OCI-LY1 (cell line): Measurements from ENCODE around the gene OR1L8.

ENCODE experiments used
- H2AFZ ChIP-seq: fragments of 200-600 bp; sonication (generic), shearing (Covaris generic); 2 replicates; pipeline ENCODE4 v1.6.0; 2014; ENCODE audit warnings: antibody characterized with exemption, mild to moderate bottlenecking, low read length
- H3F3A ChIP-seq: fragments of 200-600 bp; sonication (generic), shearing (Covaris generic); 2 replicates; pipeline ENCODE4 v1.6.0; 2014; ENCODE audit warnings: mild to moderate bottlenecking, antibody characterized with exemption, low read length, moderate library complexity; ENCODE audit not compliant: insufficient read depth
- H3K27ac ChIP-seq: fragments of 200-600 bp; sonication (generic); 2 replicates; pipeline ENCODE4 v1.5.1; 2014; ENCODE audit warnings: low read length, mixed run types, mild to moderate bottlenecking, low read depth; ENCODE audit not compliant: poor library complexity, severe bottlenecking
- H3K27me3 ChIP-seq: fragments of 200-600 bp; sonication (generic); 2 replicates; pipeline ENCODE4 v1.6.0; 2014; ENCODE audit warnings: antibody characterized with exemption, mild to moderate bottlenecking, low read length, moderate library complexity; ENCODE audit not compliant: insufficient read depth
- H3K36me3 ChIP-seq: fragments of 200-600 bp; sonication (generic); 2 replicates; pipeline ENCODE4 v1.6.1; 2014; ENCODE audit warnings: mild to moderate bottlenecking, antibody characterized with exemption, low read length, moderate library complexity, mixed read lengths; ENCODE audit not compliant: insufficient read depth
- H3K4me1 ChIP-seq: fragments of 200-600 bp; sonication (generic); 2 replicates; pipeline ENCODE4 v1.5.1; 2014; ENCODE audit warnings: mild to moderate bottlenecking, low read length, moderate library complexity; ENCODE audit not compliant: insufficient read depth, severe bottlenecking
- H3K4me2 ChIP-seq: fragments of 200-600 bp; sonication (generic), shearing (Covaris generic); 2 replicates; pipeline ENCODE4 v1.6.1; 2014; ENCODE audit warnings: low read length
- H3K4me3 ChIP-seq: fragments of 200-600 bp; sonication (generic); 2 replicates; pipeline ENCODE4 v1.5.1; 2014; ENCODE audit warnings: low read length, low read depth, mild to moderate bottlenecking, mixed read lengths; ENCODE audit not compliant: poor library complexity, severe bottlenecking
- H3K79me2 ChIP-seq: fragments of 200-600 bp; shearing (Covaris generic); 2 replicates; pipeline ENCODE4 v1.6.1; 2016; ENCODE audit warnings: mixed run types, low read length, mixed read lengths; ENCODE audit not compliant: insufficient read depth
- H3K9ac ChIP-seq: fragments of 200-600 bp; sonication (generic), shearing (Covaris generic); 2 replicates; pipeline ENCODE4 v1.6.1; 2014; ENCODE audit warnings: mild to moderate bottlenecking, low read length, mixed read lengths
- H3K9me2 ChIP-seq: fragments of 200-600 bp; sonication (generic), shearing (Covaris generic); 2 replicates; pipeline ENCODE4 v1.6.1; 2014; ENCODE audit warnings: low read depth, mild to moderate bottlenecking, low read length, mixed read lengths
- H3K9me3 ChIP-seq: fragments of 200-600 bp; shearing (Covaris generic); 2 replicates; pipeline ENCODE4 v1.6.1; 2014; ENCODE audit warnings: low read length, mixed read lengths
- H4K20me1 ChIP-seq: fragments of 200-600 bp; sonication (generic), shearing (Covaris generic); 2 replicates; pipeline ENCODE4 v1.6.0; 2016; ENCODE audit warnings: mild to moderate bottlenecking, low read length; ENCODE audit not compliant: insufficient read depth
- CTCF ChIP-seq: fragments of 200-600 bp; sonication (generic), shearing (Covaris generic); IDR thresholded peaks from 2 replicates; pipeline ENCODE4 v1.5.1; 2017; ENCODE audit warnings: mild to moderate bottlenecking, antibody characterized with exemption, low read length, moderate library complexity, mixed read lengths
- EZH2 ChIP-seq: fragments of 200-600 bp; sonication (generic), shearing (Covaris generic); IDR thresholded peaks from 2 replicates; pipeline ENCODE4 v1.8.0; 2017; ENCODE audit warnings: borderline replicate concordance, mixed run types, mild to moderate bottlenecking, antibody characterized with exemption, low read length, moderate library complexity, mixed read lengths

OR1L8 gene

DNA sequence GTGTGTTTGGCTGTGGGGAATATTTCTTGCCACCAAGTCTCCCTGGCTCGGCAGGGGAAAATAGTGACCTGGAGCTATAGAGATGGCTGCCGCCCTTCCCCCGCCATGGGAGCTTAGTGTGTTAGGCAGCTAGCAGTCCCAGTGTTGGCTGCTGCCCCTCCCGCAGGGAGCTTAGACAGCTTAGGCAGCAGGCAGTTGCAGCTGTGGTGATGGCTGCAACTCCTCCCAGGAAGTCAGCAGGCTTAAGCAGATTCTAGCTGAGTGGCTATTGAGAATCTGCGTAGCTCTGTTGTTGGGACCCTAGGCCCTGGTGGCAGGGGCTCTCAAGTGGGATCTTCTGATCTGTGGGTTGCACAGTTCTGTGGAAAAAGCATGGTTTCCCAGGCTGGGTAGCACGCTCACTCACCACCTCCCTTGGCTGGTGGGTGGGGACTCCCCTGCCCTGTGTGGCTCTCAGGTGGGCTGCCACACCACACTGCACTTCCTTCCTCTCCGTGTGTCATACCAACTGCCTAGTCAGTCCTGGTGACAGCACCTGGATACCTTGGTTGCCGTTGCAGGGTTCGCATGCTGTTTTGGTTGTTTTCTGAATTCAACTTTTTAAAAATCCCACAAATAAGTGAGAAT is 20.9 kb downstream of the OR1L8 start:
- no peak overlapping the region for H3K4me2 ChIP-seq

DNA sequence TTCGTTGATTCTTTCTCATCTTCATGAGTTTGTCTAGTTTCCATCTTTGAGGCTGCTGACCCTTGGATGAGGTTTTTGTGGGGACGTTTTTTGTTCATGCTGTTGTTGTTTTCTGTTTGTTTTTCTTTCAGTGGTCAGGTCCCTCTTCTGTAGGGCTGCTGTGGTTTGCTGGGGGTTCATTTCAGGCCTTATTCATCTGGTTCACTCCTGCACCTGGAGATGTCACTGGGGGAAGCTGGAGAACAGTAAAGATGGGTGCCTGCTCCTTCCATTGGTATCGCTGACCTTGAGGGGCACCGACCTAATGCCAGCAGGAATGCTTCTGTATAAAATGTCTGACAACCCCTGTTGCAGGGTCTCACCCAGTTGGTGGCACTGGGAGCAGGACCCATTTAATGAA is 21.7 kb downstream of the OR1L8 start:
- Histone ChIP-seq H3F3A (no peaks in the 10 kb centered on the region), H3K9me3 (no peaks in the 10 kb centered on the region; the same call in 1 of the 2 replicates), H2AFZ (no peak overlapping the region), H3K4me2 (no peak overlapping the region), H3K4me1 (no peaks in the 10 kb centered on the region), H3K27ac (no peak overlapping the region), H3K27me3 (no peaks in the 10 kb centered on the region), H3K9ac (no peak overlapping the region), H3K36me3 (no peaks in the 10 kb centered on the region), H3K9me2 (no peaks in the 10 kb centered on the region), H4K20me1 (no peaks in the 10 kb centered on the region), H3K4me3 (no peak overlapping the region), H3K79me2 (no peaks in the 10 kb centered on the region)
- no peak for TF ChIP-seq CTCF
- no peak for TF ChIP-seq EZH2

More for the DNA sequence above, 20.9 kb downstream of the OR1L8 start:
- Histone ChIP-seq H3K9ac (no peak overlapping the region), H3F3A (no peaks in the 10 kb centered on the region), H2AFZ (no peak overlapping the region), H3K4me1 (no peaks in the 10 kb centered on the region), H3K27me3 (no peaks in the 10 kb centered on the region), H3K79me2 (no peaks in the 10 kb centered on the region), H4K20me1 (no peaks in the 10 kb centered on the region), H3K27ac (no peak overlapping the region), H3K9me2 (no peaks in the 10 kb centered on the region), H3K4me3 (no peak overlapping the region), H3K36me3 (no peaks in the 10 kb centered on the region), H3K9me3 (no peaks in the 10 kb centered on the region; the same call in 1 of the 2 replicates)
- TF ChIP-seq EZH2 (no peak), CTCF (no peak)

- Histone ChIP-seq H3K27ac (no peak within 1 kb of the TSS), H2AFZ (no peak within 1 kb of the TSS), H4K20me1 (no peaks in the 10 kb centered on the region), H3F3A (no peaks in the 10 kb centered on the region), H3K9ac (no peak within 1 kb of the TSS), H3K4me1 (no peaks in the 10 kb centered on the region), H3K9me3 (no peaks in the 10 kb centered on the region), H3K4me2 (no peak within 1 kb of the TSS), H3K9me2 (no peaks in the 10 kb centered on the region), H3K4me3 (no peak within 1 kb of the TSS), H3K79me2 (no peaks in the 10 kb centered on the region), H3K36me3 (no peaks in the 10 kb centered on the region), H3K27me3 (no peaks in the 10 kb centered on the region)
- TF ChIP-seq CTCF (no peak), EZH2 (no peak)
Measured at GRCh38 chr9:122552812-122553211, 30.4 kb downstream of the OR1L8 start, which contains the start of gene OR1N2. Gene OR1N2 (plus strand): TSS chr9:122553112. CDS start chr9:122553212, 100 bp downstream.
